ENCODE results near the gene ZNF358. TPM values are rescaled to one million over a fixed set of nuclear protein-coding genes. Genes with fewer than 3 reads are reported as not detected.

Gene ZNF358
- total RNA-seq (2022; extraction: Qiagen RNA extraction; ENCODE audit: low read depth) = 15.8 to 19.1 TPM (median 17.3 TPM) in 5 replicates

GRCh38 chr19:7515645-7516151, at the start of gene ZNF358:
Gene ZNF358, plus strand, starts transcription at chr19:7516103. Its CDS starts 3,140 bp downstream, at chr19:7519243.

DNA sequence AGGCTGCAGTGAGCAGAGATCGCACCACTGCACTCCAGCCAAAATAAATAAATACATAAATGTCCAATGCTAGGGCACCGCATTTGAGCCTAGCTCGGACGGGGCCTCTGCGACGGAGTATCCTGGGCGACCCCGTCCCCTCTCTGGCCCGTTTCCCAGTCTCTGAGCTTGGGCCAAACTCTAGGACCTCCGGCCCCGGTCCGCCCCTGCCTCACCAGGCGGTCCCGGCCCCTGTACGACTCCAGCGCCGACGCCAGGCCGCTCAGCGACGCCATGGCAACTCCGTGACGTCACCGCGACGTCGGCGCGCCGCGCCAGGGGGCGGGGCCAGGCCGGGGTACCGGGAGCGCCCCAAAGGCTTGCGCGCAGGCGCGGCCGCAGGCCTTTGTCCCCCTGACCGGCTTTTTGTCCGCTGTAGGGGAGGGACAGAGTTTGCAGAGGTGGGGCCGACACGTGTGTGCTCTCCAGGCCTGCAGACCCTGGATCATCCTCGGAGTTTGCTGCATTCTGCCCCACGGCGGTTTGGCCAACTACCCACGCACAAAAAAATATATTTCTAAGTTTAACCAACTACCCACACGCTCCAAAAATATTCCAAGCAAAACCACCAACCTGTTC, 27.1 kb upstream of the ZNF358 start, which contains the start of gene PEX11G:
PEX11G (minus strand) TSS at position 300 of the 618 bp plus-strand sequence; CDS start at position 275, 25 bp downstream.

DNA sequence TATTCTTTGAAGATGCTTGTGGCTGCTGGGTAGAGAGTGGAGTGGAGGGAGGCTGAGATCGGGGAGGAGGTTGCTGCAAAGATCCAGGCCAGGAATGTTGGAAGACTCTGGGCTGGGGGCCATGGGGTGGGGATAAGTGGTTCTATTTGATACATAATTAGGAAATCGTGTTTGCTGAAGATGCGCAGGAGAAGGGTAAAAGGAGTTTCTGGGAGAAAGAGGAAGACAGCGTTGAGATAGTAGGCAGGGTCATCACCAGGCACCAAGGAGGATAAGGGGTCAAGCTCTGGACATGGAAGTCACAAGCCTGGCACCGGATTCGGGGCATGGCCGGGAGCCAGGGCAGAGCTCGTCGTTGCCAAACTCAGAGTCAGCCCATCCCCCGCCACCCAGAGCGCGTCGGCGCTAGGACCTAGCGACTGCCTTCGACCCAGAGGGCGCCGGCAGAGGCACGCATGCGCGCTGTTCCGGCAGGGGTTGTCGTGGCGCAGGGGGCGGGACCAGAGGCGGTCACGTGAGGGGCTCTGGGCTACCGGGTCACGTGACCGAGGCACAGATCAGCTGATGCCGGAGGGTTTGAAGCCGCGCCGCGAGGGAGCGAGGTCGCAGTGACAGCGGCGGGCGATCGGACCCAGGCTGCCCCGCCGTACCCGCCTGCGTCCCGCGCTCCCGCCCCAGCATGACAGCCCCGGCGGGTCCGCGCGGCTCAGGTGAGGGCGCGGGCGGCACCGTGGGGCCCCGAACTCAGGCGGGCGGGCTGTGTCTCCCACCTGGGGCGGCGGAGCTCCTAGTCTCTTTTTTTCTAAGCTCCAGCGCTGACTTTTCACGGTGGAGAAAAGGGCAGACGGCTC, 6.4 kb downstream of the ZNF358 start, which contains the start of gene MCOLN1:
MCOLN1 (plus strand) TSS at position 553 of the 851 bp plus-strand sequence; CDS start at position 680, 127 bp downstream.

DNA sequence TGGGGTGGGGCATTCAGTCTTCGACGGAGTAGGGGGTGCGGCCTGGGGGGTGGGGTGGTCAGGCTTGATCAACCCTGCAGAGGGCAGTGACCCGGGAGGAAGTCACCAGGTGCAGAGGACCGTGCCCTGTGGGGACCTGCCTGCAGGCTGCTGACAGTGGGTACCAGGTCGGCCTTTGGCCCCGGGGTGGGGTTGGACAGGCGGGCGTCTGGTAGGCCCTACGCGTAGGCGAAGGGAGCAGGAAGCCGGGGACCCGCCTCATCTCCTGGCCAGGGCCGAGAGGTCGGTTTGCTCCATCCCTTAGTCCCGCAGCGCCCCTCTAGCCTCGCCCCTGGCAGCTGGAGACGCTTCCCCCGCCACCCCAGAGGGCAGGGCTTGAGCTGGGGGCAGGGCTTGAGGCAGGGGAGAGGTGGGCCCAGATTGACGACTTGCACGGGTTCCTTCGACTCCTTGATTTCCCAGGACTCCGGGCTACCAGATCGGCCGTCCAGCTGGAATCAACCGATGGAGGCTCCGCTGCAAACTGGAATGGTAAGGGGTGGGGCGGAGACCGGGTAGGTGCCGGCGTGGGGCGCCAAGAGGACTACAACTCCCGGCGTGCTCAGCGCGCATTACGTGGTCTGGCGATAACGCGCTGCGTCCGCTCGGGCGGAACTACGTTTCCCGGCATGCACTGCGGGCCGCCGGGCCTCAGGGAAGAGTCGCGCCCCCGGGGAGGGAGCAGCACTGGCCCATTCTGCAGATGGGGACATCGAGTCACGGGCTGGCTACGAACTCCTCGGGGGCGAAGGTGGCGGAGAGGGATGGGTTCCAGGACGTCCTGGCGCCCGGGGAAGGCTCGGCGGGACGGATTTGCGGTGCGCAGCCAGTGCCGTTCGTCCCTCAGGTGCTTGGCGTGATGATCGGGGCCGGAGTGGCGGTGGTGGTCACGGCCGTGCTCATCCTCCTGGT, 19.4 kb downstream of the ZNF358 start, which contains the start of gene PNPLA6:
PNPLA6 (plus strand) TSS at position 671 of the 951 bp plus-strand sequence; CDS start at position 743, 72 bp downstream.

Other genes with a start within 250 kb of the ZNF358 start
- 1.8 to 3.3 TPM (median 3.1 TPM) in 5 replicates for gene INSR, start 221.7 kb upstream of the ZNF358 start, total RNA-seq (2022; extraction: Qiagen RNA extraction; ENCODE audit: low read depth)
- 54.5 to 68.1 TPM (median 66.5 TPM) in 5 replicates for gene ARHGEF18, start 167.2 kb upstream of the ZNF358 start, total RNA-seq (2022; extraction: Qiagen RNA extraction; ENCODE audit: low read depth)
- gene PEX11G, start 27.1 kb upstream of the ZNF358 start, total RNA-seq (2022; extraction: Qiagen RNA extraction; ENCODE audit: low read depth) = 1.6 to 2.4 TPM (median 2.1 TPM) in 5 replicates
- gene MCOLN1, start 6.5 kb downstream of the ZNF358 start, total RNA-seq (2022; extraction: Qiagen RNA extraction; ENCODE audit: low read depth) = 7.1 to 13.4 TPM (median 12.1 TPM) in 5 replicates
- 29.3 to 37.6 TPM (median 34.5 TPM) in 5 replicates for gene PNPLA6, start 19.6 kb downstream of the ZNF358 start, total RNA-seq (2022; extraction: Qiagen RNA extraction; ENCODE audit: low read depth)
- 4.0 to 5.8 TPM (median 5.0 TPM) in 5 replicates for gene CAMSAP3, start 79.8 kb downstream of the ZNF358 start, total RNA-seq (2022; extraction: Qiagen RNA extraction; ENCODE audit: low read depth)
- gene XAB2, start 113.4 kb downstream of the ZNF358 start, total RNA-seq (2022; extraction: Qiagen RNA extraction; ENCODE audit: low read depth) = 21.3 to 25.7 TPM (median 24.5 TPM) in 5 replicates
- gene PET100, start 113.7 kb downstream of the ZNF358 start, total RNA-seq (2022; extraction: Qiagen RNA extraction; ENCODE audit: low read depth) = 50.7 to 71.4 TPM (median 57.1 TPM) in 5 replicates
- not detected in 5 replicates for gene PCP2, start 117.6 kb downstream of the ZNF358 start, total RNA-seq (2022; extraction: Qiagen RNA extraction; ENCODE audit: low read depth)
- 32.9 to 41.8 TPM (median 40.6 TPM) in 5 replicates for gene STXBP2, start 121.0 kb downstream of the ZNF358 start, total RNA-seq (2022; extraction: Qiagen RNA extraction; ENCODE audit: low read depth)
- not detected in 5 replicates for gene RETN, start 152.9 kb downstream of the ZNF358 start, total RNA-seq (2022; extraction: Qiagen RNA extraction; ENCODE audit: low read depth)
- gene MCEMP1, start 161.0 kb downstream of the ZNF358 start, total RNA-seq (2022; extraction: Qiagen RNA extraction; ENCODE audit: low read depth) = not detected in 5 replicates
- gene TRAPPC5, start 164.7 kb downstream of the ZNF358 start, total RNA-seq (2022; extraction: Qiagen RNA extraction; ENCODE audit: low read depth) = 52.4 to 111 TPM (median 106 TPM) in 5 replicates
- not detected in 5 replicates for gene FCER2, start 186.0 kb downstream of the ZNF358 start, total RNA-seq (2022; extraction: Qiagen RNA extraction; ENCODE audit: low read depth)
- not detected in 5 replicates for gene CLEC4G, start 216.0 kb downstream of the ZNF358 start, total RNA-seq (2022; extraction: Qiagen RNA extraction; ENCODE audit: low read depth)
- not detected in 5 replicates for gene CD209, start 231.4 kb downstream of the ZNF358 start, total RNA-seq (2022; extraction: Qiagen RNA extraction; ENCODE audit: low read depth)
- not detected in 5 replicates for gene CLEC4M, start 247.1 kb downstream of the ZNF358 start, total RNA-seq (2022; extraction: Qiagen RNA extraction; ENCODE audit: low read depth)

Measured in A549 treated with GW870086 at 1 μM for 4 hours (cell line).